Mesodermal cell (in vitro differentiated cells): ENCODE data around the gene L3MBTL1.

Experiments used
- H3K27ac ChIP-seq: 2 replicates; pipeline ENCODE4 v1.7.0; 2013; ENCODE audit warnings: mild to moderate bottlenecking, low read depth, low read length, moderate library complexity; ENCODE audit not compliant: severe bottlenecking
- H3K36me3 ChIP-seq: 2 replicates; pipeline ENCODE4 v1.7.1; 2013; ENCODE audit warnings: mild to moderate bottlenecking, low read length, moderate library complexity; ENCODE audit not compliant: control insufficient read depth, insufficient read depth
- H3K4me1 ChIP-seq: one replicate; pipeline ENCODE4 v1.7.1; 2013; ENCODE audit warnings: mild to moderate bottlenecking, low read length; ENCODE audit not compliant: insufficient read depth, control insufficient read depth, poor library complexity, severe bottlenecking
- H3K4me3 ChIP-seq: 2 replicates; pipeline ENCODE4 v1.7.0; 2013; ENCODE audit warnings: low read length, control low read depth, mild to moderate bottlenecking; ENCODE audit not compliant: insufficient read depth, poor library complexity, severe bottlenecking; ENCODE audit errors: extremely low read depth
- H3K9me3 ChIP-seq: 2 replicates; pipeline ENCODE4 v1.7.1; 2013; ENCODE audit warnings: mild to moderate bottlenecking, low read length, moderate library complexity; ENCODE audit not compliant: control insufficient read depth
- WGBS, 2 experiments: methylation state at CpG; one replicate each; pipeline ENCODE4 v1.1.5; 2013; ENCODE audit warnings: missing lambda C conversion rate in 2 of 2; ENCODE audit not compliant: insufficient coverage in 2 of 2; 5-methylcytosine and 5-hydroxymethylcytosine counted together

L3MBTL1 gene

GRCh38 chr20:43535370-43536004 is 28.0 kb downstream of the L3MBTL1 start:
- no peaks in the 10 kb centered on the region for H3K9me3 ChIP-seq

GRCh38 chr20:43536041-43536816 is 28.7 kb downstream of the L3MBTL1 start:
- no peaks in the 10 kb centered on the region for H3K4me1 ChIP-seq
- H3K27ac ChIP-seq, result no peak overlapping the region
- no peaks in the 10 kb centered on the region for H3K36me3 ChIP-seq
- WGBS, 2 experiments, result 93% methylated on average over 18 to 19 of the region's 19 CpGs
- no peaks in the 10 kb centered on the region for H3K9me3 ChIP-seq
- no peak overlapping the region for H3K4me3 ChIP-seq

More at GRCh38 chr20:43535370-43536004, 28.0 kb downstream of the L3MBTL1 start:
- 74 to 89% methylated on average over 3 to 5 of the region's 7 CpGs for WGBS, 2 experiments
- no peak overlapping the region for H3K4me3 ChIP-seq
- H3K36me3 ChIP-seq, result no peaks in the 10 kb centered on the region
- no peaks in the 10 kb centered on the region for H3K4me1 ChIP-seq
- no peak overlapping the region for H3K27ac ChIP-seq

GRCh38 chr20:43536817-43537440 is 29.4 kb downstream of the L3MBTL1 start:
- H3K36me3 ChIP-seq, result peaks cover 3% of the 10 kb centered on the region
- H3K4me1 ChIP-seq, result no peaks in the 10 kb centered on the region
- 80 to 92% methylated on average over 2 of the region's 2 CpGs for WGBS, 2 experiments
- no peaks in the 10 kb centered on the region for H3K9me3 ChIP-seq
- no peak overlapping the region for H3K4me3 ChIP-seq
- no peak overlapping the region for H3K27ac ChIP-seq

- no peaks in the 10 kb centered on the region for H3K9me3 ChIP-seq
- no peaks in the 10 kb centered on the region for H3K4me1 ChIP-seq
- WGBS, 2 experiments, result 50 to 76% methylated on average over 4 of the region's 4 CpGs
- no peak overlapping the region for H3K27ac ChIP-seq
- no peak overlapping the region for H3K4me3 ChIP-seq
- peaks cover 6% of the 10 kb centered on the region for H3K36me3 ChIP-seq
These were observed 30.7 kb downstream of the L3MBTL1 start for GRCh38 chr20:43537921-43538877.

- Histone ChIP-seq H3K36me3 (peaks cover 6% of the 10 kb centered on the region), H3K4me1 (no peaks in the 10 kb centered on the region)
These were observed 31.6 kb downstream of the L3MBTL1 start for GRCh38 chr20:43538878-43539700.

GRCh38 chr20:43539975-43540672 is 32.6 kb downstream of the L3MBTL1 start:
- Histone ChIP-seq H3K4me3 (no peak overlapping the region), H3K27ac (no peak overlapping the region), H3K9me3 (no peaks in the 10 kb centered on the region), H3K4me1 (no peaks in the 10 kb centered on the region), H3K36me3 (peaks cover 6% of the 10 kb centered on the region)
- 91 to 98% methylated on average over 14 to 17 of the region's 17 CpGs for WGBS, 2 experiments

More at GRCh38 chr20:43538878-43539700, 31.6 kb downstream of the L3MBTL1 start:
- no peak overlapping the region for H3K4me3 ChIP-seq
- no peak overlapping the region for H3K27ac ChIP-seq
- WGBS, 2 experiments, result 93% methylated on average over 6 of the region's 6 CpGs
- no peaks in the 10 kb centered on the region for H3K9me3 ChIP-seq

- Histone ChIP-seq H3K27ac (no peak overlapping the region), H3K9me3 (no peaks in the 10 kb centered on the region), H3K4me3 (no peak overlapping the region), H3K4me1 (no peaks in the 10 kb centered on the region), H3K36me3 (peaks cover 6% of the 10 kb centered on the region)
- WGBS, 2 experiments, result 83 to 96% methylated on average over 7 of the region's 7 CpGs
These were observed 33.2 kb downstream of the L3MBTL1 start for GRCh38 chr20:43540673-43541060.

GRCh38 chr20:43541214-43541613 is 33.7 kb downstream of the L3MBTL1 start:
- no peaks in the 10 kb centered on the region for H3K9me3 ChIP-seq
- H3K4me1 ChIP-seq, result no peaks in the 10 kb centered on the region
- no peak overlapping the region for H3K27ac ChIP-seq
- 83% methylated on average over 1 of the region's 2 CpGs; no CpG with 5 or more reads in 1 of the 2 experiments for WGBS, 2 experiments
- H3K36me3 ChIP-seq, result peaks cover 10% of the 10 kb centered on the region
- H3K4me3 ChIP-seq, result no peak overlapping the region

- H3K9me3 ChIP-seq, result no peaks in the 10 kb centered on the region
- no peak overlapping the region for H3K27ac ChIP-seq
- H3K4me1 ChIP-seq, result no peaks in the 10 kb centered on the region
- no peak overlapping the region for H3K4me3 ChIP-seq
- peaks cover 10% of the 10 kb centered on the region for H3K36me3 ChIP-seq
- WGBS, 2 experiments, result 95 to 100% methylated on average over 2 of the region's 5 CpGs
These were observed 34.7 kb downstream of the L3MBTL1 start for GRCh38 chr20:43542161-43542560.
